Measurements from ENCODE around the gene FYTTD1.
"Not testable (repeated sequence)": the region's sequence is repeated elsewhere in the genome, so short reads cannot be mapped to it uniquely, and the experiment has no call there.

FYTTD1 gene, protein sequence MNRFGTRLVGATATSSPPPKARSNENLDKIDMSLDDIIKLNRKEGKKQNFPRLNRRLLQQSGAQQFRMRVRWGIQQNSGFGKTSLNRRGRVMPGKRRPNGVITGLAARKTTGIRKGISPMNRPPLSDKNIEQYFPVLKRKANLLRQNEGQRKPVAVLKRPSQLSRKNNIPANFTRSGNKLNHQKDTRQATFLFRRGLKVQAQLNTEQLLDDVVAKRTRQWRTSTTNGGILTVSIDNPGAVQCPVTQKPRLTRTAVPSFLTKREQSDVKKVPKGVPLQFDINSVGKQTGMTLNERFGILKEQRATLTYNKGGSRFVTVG

DNA sequence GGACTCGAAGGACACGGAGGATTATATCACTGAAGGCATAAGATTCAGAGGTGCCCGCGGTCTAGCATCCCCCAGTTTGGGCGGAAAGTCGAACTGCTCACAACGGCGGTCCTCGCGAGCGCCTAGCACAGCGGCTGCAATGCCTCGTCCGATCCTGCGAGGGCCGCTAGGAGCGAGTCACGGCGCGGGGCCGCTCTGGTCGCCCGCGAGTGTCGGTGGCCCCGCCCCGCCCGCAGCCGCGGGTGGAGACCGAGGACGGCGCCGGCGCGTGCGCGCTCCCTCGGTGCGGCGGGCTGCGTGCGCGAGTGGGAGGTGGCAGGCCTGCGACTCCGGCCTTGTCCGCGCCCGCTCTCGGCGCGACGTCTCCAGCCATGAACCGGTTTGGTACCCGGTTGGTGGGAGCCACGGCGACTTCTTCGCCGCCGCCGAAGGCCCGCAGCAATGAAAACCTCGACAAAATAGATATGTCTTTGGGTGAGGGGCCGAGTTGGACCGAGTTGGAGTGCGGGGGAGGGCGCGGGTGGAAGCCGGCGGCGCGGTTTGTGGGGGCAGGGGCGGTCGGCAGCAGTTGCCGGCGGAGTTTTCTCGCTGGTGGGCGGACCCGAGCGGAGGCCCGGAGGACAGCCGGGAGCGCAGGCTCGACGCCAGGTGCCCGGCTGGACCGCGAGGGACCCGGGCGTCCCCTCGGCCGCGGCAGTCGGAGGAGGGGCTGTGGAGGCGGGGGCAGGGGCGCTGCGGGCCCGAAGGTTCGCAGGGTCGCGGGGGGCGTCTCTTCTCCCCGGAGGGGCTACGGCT is at the start of gene FYTTD1:
TSS of gene FYTTD1 (plus strand) at position 283 of the 795 bp plus-strand sequence. CDS start at position 372, 89 bp downstream.
- DNase-seq (ENCODE audit: low read depth in 2 of 2): peak; percentile 69 to 78

DNA sequence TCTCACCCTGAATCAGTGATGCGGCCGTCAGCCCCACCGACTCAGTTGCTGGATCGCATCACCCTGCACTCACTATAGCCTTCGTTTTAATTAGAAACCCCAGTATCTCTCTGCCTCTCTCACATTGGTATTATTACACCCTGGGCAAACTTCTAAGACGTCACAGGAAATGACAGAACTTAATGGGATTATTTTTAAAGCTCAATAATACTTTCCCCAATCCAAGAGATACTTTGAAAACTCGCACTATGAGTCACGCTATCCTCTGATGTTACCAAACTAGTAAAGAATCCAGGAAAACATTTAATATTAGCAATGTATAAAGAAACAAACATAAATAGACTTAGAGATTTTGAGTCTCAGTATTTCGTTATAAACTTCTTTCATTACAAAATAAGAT is 49.6 kb upstream of the FYTTD1 start:
- DNase-seq (ENCODE audit: low read depth in 2 of 2): no peak

DNA sequence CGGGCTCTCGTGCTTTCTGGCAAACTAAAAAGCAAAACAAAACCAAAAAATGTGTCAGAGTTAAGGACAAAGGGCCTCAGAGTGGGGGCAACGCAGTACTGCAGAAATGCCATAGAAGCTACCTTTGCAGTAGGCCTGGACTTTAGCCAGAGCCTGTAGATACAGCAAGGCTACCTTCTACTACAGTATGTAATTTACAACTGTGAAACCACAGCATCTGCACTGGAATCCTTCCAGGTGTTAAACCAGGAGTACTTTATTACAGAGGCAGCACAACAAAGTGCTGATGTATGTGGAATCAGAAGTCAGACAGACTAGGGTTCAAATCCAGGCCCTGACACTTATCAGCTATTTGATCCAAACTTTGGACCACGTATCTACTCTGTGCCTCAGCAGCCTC is 47.8 kb upstream of the FYTTD1 start:
- DNase-seq (ENCODE audit: low read depth in 2 of 2): no peak

DNA sequence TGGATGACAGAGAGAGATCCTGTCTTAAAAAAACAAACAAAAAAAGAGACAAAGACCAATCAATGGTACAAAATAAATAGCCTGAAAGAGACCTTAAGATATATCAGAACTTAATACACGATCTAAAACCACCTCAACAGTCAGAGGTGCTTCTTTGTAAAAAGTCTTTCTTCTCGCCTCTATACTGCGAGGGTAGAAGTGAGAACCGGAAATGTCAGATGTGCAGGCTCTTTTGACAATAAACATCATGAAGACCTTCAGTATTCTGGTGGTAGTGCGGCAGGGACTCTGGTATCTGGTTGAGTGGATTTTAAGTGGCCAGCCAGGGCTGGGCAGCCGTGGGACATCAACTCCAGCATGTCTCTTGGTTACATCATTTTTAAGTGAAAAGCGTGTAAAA is 43.0 kb upstream of the FYTTD1 start:
- no peak for DNase-seq (ENCODE audit: low read depth in 2 of 2)

DNA sequence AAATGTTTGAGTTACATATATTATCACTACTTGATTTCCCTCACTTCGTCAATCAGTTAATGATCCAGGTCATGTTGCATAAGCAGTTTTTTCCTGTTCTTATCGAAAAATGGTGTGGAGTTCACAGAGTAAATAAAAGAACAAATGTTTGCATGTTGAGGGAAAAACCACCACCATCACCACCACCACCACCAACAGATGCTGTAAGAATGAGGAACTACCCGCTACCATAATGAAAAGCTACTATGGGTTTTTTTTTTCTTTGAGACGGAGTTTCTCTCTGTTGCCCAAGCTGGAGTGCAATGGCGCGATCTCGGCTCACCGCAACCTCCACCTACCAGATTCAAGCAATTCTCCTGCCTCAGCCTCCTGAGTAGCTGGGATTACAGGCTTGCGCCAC is 40.5 kb upstream of the FYTTD1 start:
- no peak for DNase-seq (ENCODE audit: low read depth in 2 of 2)

DNA sequence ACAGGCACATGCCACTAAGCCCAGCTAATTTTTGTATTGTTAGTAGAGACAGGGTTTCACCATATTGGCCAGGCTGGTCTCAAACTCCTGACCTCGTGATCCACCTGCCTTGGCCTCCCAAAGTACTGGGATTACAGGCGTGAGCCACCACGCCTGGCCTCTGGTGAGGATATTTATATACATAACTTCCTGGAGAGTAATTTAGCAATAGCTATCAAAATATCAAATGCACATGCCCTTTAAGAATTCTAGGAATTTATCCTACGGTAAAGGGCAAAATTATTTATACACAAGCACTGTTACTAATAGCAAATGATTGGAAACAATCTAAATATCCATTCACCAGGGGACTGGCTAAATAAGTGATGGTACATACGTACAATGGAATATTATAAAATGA is 38.7 kb upstream of the FYTTD1 start:
- not testable (repeated sequence) for DNase-seq (ENCODE audit: low read depth in 2 of 2)

DNA sequence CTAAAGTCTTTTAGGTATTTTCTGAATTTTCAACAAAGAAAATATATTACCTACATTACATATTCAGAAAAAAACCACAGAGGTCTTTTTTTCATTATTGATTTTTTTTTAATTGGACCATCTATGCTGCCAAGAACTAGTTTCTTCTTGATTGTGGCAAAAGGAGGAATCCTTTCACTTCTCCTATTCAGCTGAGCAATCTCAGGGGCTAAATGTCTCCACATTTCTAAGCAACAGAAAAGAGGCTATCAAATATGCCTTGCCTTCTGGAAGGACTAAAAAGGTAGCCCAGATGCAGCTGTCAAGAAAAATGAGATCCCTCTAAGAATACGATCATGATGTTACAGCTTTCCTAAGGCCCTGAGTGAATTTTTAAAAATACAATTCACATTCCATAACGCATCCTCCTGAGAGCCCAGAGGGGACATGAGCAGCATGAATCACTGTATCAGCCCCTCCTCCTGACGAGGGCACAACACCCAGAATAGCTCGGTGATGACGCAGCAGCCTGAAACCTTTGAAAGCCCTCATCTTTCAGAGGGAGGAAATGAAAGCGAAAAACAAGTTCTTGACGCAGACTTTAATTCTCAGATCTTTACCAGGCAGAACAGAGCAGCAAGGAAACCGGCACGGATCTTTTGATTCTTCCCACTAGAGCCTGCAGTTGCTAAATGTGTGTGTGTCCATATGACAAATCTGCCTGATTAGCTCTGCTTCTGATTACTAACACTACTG is 37.5 kb upstream of the FYTTD1 start:
- peak; percentile 64 to 65 for DNase-seq (ENCODE audit: low read depth in 2 of 2)

DNA sequence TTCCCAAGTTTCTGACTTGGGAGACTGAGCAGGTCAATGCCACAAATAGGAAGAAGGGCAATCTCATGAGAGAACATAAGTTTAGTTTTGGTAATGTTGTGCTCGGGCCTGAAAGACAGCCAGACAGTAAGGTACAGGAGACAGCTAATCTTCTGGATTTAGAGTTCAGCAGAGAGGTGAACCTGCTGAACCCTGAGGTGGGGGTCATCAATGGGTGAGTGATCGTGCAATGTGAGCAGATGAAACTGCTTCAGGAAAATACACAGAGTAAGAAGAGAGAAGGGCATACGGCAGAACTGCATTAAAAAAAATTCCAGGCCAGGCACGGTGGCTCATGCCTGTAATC is 36.2 kb upstream of the FYTTD1 start:
- DNase-seq (ENCODE audit: low read depth in 2 of 2): no peak

DNA sequence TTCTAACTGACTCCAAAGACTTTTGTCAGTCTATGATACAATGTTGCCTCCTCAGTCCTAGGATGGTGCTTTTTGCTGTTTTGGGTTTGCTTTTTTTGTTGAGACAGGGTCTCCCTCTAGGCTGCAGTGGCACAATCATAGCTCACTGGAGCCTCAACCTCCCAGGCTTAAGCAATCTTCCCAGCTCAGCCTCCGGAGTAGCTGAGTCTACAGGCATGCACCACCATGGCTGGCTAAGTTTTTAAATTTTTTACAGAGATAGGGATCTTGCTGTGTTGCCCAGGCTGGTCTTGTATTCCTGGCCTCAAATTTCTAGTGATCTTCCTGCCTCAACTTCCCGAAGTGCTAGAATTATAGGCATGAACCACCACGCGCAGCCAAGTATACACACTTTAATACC is 35.4 kb upstream of the FYTTD1 start:
- DNase-seq (ENCODE audit: low read depth in 2 of 2): no peak

DNA sequence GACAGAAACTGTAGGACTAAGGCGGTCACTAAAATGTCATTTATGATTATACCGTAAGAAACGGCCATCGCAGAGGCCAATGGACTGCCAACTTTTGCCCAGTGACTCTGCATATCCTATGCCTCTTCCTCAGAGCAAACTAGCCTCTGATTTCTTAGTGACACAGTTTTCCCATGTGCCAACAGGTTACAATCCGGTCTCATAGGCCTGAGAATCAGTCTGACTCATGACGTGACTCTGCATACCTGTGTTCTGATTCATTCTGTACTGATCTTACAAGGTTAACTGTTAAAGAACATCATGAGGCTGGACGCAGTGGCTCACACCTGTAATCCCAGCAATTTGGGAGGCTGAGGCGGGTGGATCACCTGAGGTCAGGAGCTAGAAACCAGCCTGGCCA is 30.8 kb upstream of the FYTTD1 start:
- DNase-seq (ENCODE audit: low read depth in 2 of 2): no peak

DNA sequence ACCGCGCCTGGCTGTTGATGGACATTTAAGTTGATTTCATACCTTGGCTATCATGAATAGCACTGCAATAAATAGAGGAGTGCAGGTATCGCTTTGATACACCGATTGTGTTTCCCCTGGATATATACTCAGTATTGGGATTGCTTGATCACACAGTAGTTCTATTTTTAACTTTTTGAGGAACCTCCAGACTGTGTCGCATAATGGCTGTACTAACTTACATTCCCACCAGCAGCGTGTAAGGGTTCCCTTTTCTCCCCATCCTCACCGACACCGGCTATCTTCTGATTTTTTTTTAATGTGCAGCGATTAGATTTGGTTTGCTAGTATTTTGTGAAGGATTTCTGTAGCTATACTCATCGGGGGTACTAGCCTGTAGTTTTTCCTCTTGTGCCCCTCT is 29.0 kb upstream of the FYTTD1 start:
- DNase-seq (ENCODE audit: low read depth in 2 of 2): no peak

DNA sequence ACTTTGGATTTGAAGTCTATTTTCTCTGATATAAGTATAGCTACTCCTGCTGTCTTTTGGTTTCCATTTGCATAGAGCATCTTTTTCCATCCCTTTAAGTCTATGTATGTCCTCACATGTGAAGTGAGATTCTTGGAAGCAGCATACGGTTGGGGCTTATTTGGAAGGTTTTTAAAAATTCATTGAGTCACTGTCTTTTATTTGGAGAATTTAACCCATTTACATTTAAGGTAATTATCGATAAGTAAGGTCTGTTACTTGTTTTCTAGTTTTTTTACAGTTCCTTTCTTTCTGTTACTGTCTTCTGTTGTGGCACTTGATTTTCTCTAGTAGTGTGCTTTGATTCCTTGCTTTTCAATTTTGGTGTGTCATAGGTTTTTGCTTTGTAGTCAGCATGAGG is 26.9 kb upstream of the FYTTD1 start:
- DNase-seq (ENCODE audit: low read depth in 2 of 2): no peak

DNA sequence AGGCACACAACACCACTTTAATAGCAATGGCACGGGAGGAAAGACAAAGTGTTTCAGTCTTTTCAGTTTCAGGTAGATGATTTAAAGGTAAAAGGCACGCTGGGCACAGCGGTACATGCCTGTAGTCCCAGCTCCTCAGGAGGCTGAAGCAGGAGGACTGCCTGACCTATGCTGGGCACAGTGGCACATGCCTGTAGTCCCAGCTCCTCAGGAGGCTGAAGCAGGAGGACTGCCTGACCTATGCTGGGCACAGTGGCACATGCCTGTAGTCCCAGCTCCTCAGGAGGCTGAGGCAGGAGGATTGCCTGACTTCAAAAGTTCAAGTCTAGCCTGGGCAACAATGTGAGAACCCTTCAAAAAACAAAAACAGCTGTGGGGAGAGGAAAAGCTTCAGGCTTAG is 21.8 kb upstream of the FYTTD1 start:
- DNase-seq (ENCODE audit: low read depth in 2 of 2): not testable (repeated sequence)

DNA sequence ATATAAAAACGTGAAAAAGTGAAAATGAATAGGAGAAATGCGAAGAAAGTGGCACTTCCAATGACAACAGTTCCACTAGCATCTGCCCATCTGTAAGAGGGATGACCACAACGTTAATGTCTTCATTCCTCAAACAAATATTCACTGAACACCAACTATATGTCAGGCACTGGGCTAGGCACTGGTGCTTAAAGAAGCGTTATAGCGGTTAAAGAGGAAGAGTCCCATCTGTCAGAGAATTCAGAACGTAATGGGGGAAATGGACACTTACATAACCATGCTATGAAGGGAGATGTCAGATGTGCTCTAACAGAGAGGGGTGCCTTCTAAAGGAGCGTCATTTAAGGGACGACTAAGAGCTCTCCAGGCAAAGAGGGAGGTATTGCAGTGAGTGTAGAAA is 21.2 kb upstream of the FYTTD1 start:
- no peak for DNase-seq (ENCODE audit: low read depth in 2 of 2)

DNA sequence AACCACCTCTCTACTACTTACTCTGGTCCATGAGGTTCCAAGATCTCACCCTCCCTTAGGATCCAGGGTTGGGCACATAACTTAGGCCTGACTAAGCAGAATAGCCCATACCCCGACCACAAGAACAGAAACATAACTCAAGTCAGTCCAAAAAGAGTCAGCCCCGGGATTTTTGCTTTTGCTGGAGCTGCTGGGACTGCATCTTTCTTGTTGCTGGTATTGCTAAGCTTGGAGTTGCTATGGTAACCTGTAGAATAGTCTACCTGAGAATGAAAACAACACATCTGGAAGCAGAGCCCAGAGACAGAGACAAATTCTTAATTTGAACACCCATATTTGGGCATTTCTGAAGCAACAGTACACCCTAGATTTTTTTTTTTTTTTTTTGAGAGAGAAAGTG is 19.5 kb upstream of the FYTTD1 start:
- DNase-seq (ENCODE audit: low read depth in 2 of 2): no peak

DNA sequence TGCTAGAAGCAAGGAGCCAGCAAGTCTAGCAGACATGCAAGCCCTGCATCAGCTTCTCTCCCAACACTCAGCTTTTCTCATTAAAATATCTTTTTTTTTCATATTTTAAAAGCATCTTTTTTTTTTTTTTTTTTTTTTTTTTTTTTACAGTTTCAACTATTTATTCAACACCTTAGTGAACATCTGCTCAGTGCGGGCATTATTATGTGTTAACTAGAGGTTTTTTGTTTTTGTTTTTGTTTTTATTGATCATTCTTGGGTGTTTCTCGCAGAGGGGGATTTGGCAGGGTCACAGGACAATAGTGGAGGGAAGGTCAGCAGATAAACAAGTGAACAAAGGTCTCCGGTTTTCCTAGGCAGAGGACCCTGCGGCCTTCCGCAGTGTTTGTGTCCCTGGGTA is 18.9 kb upstream of the FYTTD1 start:
- not testable (repeated sequence) for DNase-seq (ENCODE audit: low read depth in 2 of 2)

DNA sequence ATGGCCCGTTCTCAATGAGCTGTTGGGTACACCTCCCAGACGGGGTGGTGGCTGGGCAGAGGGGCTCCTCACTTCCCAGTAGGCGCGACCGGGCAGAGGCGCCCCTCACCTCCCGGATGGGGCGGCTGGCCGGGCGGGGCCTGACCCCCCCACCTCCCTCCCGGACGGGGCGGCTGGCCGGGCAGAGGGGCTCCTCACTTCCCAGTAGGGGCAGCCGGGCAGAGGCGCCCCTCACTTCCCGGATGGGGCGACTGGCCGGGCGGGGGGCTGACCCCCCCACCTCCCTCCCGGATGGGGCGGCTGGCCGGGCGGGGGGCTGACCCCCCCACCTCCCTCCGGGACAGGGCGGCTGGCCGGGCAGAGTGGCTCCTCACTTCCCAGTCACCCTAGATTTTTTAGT is 18.2 kb upstream of the FYTTD1 start:
- DNase-seq (ENCODE audit: low read depth in 2 of 2): not testable (repeated sequence)

DNA sequence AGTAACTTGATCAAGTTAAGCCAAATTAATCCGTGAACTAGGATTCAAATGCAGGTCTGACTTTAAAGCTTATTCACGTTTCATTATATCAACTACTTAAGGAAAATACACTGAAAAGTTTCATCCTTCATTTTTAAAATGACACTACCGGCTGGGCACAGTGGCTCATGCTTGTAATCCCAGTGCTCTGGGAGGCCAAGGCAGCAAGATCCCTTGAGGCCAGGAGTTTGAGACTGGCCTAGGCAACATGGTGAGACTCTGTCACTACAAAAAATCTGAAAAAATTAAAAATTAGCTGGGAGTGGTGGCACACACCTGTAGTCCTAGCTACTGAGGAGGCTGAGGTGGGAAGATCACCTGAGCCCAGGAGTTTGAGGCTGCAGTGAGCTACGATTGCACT is 16.6 kb upstream of the FYTTD1 start:
- DNase-seq (ENCODE audit: low read depth in 2 of 2): no peak

DNA sequence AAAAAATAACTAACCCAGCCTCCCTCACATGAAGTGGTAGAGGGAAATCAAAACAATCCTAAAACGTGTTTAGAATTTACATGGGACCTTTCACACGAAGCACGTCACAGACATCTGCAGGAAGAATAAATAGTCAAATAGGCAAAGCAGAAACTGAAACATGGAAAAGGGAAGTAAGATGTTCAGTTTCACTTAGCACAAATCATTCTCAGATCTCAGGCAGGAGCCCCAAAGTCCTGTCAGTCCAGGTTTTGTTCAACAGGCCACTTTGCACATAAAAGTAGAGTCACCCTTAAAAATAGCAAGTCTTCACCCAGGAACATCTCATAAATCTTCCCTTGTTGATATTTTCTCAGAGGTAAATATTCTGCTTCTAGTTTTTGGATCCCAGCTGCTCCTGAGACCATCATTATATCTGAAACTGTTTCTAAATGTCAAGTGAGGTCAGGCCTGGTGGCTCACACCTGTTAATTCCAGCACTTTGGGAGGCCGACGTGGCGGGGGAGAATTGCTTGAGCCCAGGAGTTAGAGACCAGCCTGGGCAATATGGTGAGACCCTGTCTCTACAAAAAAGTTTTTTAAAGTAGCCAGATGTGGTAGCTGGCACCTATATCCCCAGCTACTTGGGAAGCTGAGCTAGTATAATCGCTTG is 14.9 kb upstream of the FYTTD1 start:
- no peak for DNase-seq (ENCODE audit: low read depth in 2 of 2)

DNA sequence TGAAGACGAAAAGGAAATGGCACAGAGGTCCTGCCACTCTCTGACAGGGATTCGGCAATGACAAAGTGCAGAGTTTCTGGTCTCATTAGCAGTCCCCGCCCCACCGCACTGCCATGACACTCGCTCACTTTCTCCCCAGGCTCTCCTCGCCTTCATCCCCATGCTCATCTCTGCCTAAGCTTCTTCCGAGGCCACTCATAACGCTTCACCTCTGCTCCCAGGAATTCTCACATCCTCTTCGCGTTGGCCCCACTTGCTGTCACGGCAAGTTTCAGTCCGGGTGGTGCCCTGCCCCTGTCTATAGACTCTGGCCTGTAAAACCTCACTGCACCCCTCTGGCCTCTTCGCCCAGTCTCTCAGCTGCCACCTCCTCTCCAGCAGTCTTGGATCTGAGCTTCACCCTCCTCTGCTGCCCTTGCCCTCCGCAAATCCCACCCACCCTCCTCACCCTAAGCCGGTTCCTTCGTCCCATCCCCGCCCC is 13.6 kb upstream of the FYTTD1 start:
- no peak for DNase-seq (ENCODE audit: low read depth in 2 of 2)

DNA sequence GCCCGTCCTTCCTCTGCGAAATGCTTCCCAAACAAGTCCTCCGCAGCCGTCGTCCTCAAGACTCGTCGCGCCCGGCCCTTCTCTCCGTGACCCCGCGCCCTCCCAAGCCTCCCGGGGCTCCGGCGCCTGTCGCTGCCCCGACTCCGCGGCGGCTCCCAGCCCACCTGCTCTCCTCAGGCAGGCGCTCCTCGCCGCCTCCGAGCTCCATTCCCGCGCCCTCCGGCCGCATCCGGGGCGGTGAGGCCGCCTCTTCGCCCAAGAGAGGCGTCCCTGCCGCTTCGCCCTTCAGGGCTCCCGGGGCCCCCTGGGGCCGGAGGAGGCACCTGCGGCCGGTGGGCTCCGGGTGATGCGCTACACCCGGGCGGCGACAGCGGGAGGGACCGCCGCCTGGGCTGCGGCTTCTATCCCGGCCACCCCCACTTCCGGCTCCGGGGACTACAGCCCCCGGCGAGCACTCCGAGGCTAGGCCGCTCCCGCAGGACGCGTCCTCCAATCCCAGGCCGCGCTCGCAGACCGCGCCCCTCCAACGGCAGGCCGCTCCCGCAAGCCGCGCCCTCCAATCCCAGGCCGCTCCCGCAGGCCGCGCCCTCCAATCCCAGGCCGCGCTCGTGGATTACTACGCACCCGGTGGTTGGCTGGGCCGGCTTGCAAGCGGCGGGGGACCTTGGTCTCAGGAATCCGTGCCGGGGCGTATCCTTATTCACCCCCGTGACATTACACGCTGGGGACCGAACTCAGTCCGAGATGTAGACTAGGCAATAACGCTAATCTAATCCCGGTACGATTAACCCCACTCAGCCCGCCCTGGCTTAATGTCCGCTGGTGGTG is 13.0 kb upstream of the FYTTD1 start, which contains the start of gene RUBCN:
TSS of gene RUBCN (minus strand) at position 414 of the 828 bp plus-strand sequence. CDS start at position 229, 185 bp downstream.
- DNase-seq (ENCODE audit: low read depth in 2 of 2): peak; percentile 76 to 78
